MM.1S (cell line): Measurements from ENCODE around the gene PTPRJ.
A peak's percentile ranks its signal among the peaks of the same experiment; 100 is the strongest.

Experiments
- CTCF ChIP-seq: fragments of 300-600 bp; sonication (generic); IDR thresholded peaks from 2 replicates; pipeline ENCODE4 v1.5.1; 2016; ENCODE audit warnings: antibody characterized with exemption, low read length, mixed read lengths
- EZH2phosphoT487 ChIP-seq: fragments of 300-600 bp; sonication (generic); IDR thresholded peaks from 2 replicates; pipeline ENCODE4 v1.6.1; 2018; ENCODE audit warnings: antibody characterized with exemption, low read length

GRCh38 chr11:48116437-48117228 lies 136.3 kb downstream of the PTPRJ start:
- TF ChIP-seq CTCF (peak; percentile 70), EZH2phosphoT487 (no peak)
